IMR-90 (cell line): Measurements from ENCODE around the gene GPR132. TPM values are rescaled to one million over a fixed set of nuclear protein-coding genes. Genes with fewer than 3 reads are reported as not detected.

ENCODE experiments used
- ATAC-seq: fragments of 200-7000 bp; cut with Tn5 transposase; 2 replicates; pipeline ENCODE4 v1.9.1; 2020; ENCODE audit warnings: low read depth, mild to moderate bottlenecking, moderate library complexity
- BruUV-seq: library from RNA; stranded (reverse); fragments of 400-500 nt; replicated peaks from 2 replicates; lab custom pipeline; 2021; lab: Mats Ljungman, UMichigan
- CTCF ChIA-PET: fragments of 300-600 bp; formaldehyde crosslinking; extraction: SDS; loops from one replicate; lab custom pipeline; 2021; ENCODE audit warnings: antibody characterized with exemption; lab: Yijun Ruan, JAX
- POLR2A ChIA-PET: fragments of 300-600 bp; sonication (Branson Sonifier 250); formaldehyde crosslinking; loops from one replicate; lab custom pipeline; 2022; ENCODE audit warnings: antibody characterized with exemption; ENCODE audit not compliant: unreplicated experiment; lab: Charles Lee
- DNase-seq: peaks from one replicate; pipeline ENCODE4 v3.0.0; 2013
- H2AFZ ChIP-seq: replicated peaks from 2 replicates; pipeline ENCODE3; 2013; ENCODE audit warnings: low read length, mild to moderate bottlenecking; ENCODE audit not compliant: poor library complexity
- H2AK5ac ChIP-seq: 2 replicates; pipeline ENCODE4 v1.6.1; 2013; ENCODE audit warnings: low read depth, low read length, inconsistent platforms
- H2AK9ac ChIP-seq: replicated peaks from 2 replicates; pipeline ENCODE3; 2013; ENCODE audit warnings: mild to moderate bottlenecking, low read depth, low read length, moderate library complexity; ENCODE audit not compliant: poor library complexity
- H2BK120ac ChIP-seq: 2 replicates; pipeline ENCODE4 v1.6.1; 2013; ENCODE audit warnings: low read depth, low read length, inconsistent platforms
- H2BK15ac ChIP-seq: 3 replicates; pipeline ENCODE4 v1.6.1; 2013; ENCODE audit warnings: low read depth, low read length, inconsistent platforms
- H2BK20ac ChIP-seq: 2 replicates; pipeline ENCODE4 v1.6.1; 2013; ENCODE audit warnings: low read depth, mild to moderate bottlenecking, inconsistent platforms, low read length, moderate library complexity
- H2BK5ac ChIP-seq: 2 replicates; pipeline ENCODE4 v1.6.1; 2013; ENCODE audit warnings: mild to moderate bottlenecking, low read depth, low read length, inconsistent platforms; ENCODE audit not compliant: poor library complexity, severe bottlenecking
- H3K14ac ChIP-seq: replicated peaks from 2 replicates; pipeline ENCODE4 v1.6.1; 2013; ENCODE audit warnings: low read depth, low read length, inconsistent platforms
- H3K18ac ChIP-seq: 2 replicates; pipeline ENCODE4 v1.6.1; 2013; ENCODE audit warnings: low read depth, low read length, control low read depth
- H3K23ac ChIP-seq: 2 replicates; pipeline ENCODE4 v1.6.1; 2013; ENCODE audit warnings: low read depth, low read length, inconsistent platforms
- H3K27ac ChIP-seq: 2 replicates; pipeline ENCODE4 v1.5.1; 2013; ENCODE audit warnings: mild to moderate bottlenecking, control low read depth, low read length; ENCODE audit not compliant: insufficient read depth
- H3K27me3 ChIP-seq: 2 replicates; pipeline ENCODE4 v1.6.1; 2013; ENCODE audit warnings: low read length; ENCODE audit not compliant: control insufficient read depth, insufficient read depth
- H3K36me3 ChIP-seq: 2 replicates; pipeline ENCODE4 v1.6.1; 2013; ENCODE audit warnings: low read length, mixed read lengths; ENCODE audit not compliant: control insufficient read depth, insufficient read depth
- H3K4ac ChIP-seq: 2 replicates; pipeline ENCODE4 v1.6.1; 2013; ENCODE audit warnings: low read depth, low read length, inconsistent platforms
- H3K4me1 ChIP-seq: 2 replicates; pipeline ENCODE4 v1.6.1; 2013; ENCODE audit warnings: low read length, mixed read lengths; ENCODE audit not compliant: control insufficient read depth, insufficient read depth
- H3K4me2 ChIP-seq: 2 replicates; pipeline ENCODE4 v1.6.1; 2013; ENCODE audit warnings: low read depth, mild to moderate bottlenecking, control low read depth, low read length, moderate library complexity
- H3K4me3 ChIP-seq: 2 replicates; pipeline ENCODE4 v1.5.1; 2013; ENCODE audit warnings: low read depth, mild to moderate bottlenecking, control low read depth, low read length, moderate library complexity; ENCODE audit not compliant: insufficient read depth
- H3K56ac ChIP-seq: 2 replicates; pipeline ENCODE4 v1.6.1; 2013; ENCODE audit warnings: low read length, inconsistent platforms; ENCODE audit not compliant: insufficient read depth; ENCODE audit errors: extremely low read depth
- H3K79me1 ChIP-seq, 2 experiments: 2 replicates each; pipeline ENCODE4 v1.6.1; 2013; ENCODE audit warnings: low read length in 2 of 2, inconsistent platforms in 1 of 2, low read depth in 1 of 2
- H3K9ac ChIP-seq: 2 replicates; pipeline ENCODE4 v1.6.1; 2013; ENCODE audit warnings: low read depth, low read length, control low read depth
- H3K9me1 ChIP-seq: 2 replicates; pipeline ENCODE4 v1.6.1; 2013; ENCODE audit warnings: low read length, inconsistent platforms; ENCODE audit not compliant: insufficient read depth
- H3K9me3 ChIP-seq: 2 replicates; pipeline ENCODE4 v1.6.1; 2013; ENCODE audit warnings: low read length; ENCODE audit not compliant: control insufficient read depth, insufficient read depth
- H4K20me1 ChIP-seq: 2 replicates; pipeline ENCODE4 v1.6.1; 2013; ENCODE audit warnings: low read length, inconsistent platforms; ENCODE audit not compliant: insufficient read depth
- H4K5ac ChIP-seq: 2 replicates; pipeline ENCODE4 v1.6.1; 2013; ENCODE audit warnings: mild to moderate bottlenecking, low read depth, low read length, control low read depth
- H4K8ac ChIP-seq, 2 experiments: 2 replicates each; pipeline ENCODE4 v1.6.1; 2013; ENCODE audit warnings: low read depth in 2 of 2, low read length in 2 of 2, control low read depth in 1 of 2, inconsistent platforms in 1 of 2
- H4K91ac ChIP-seq: 2 replicates; pipeline ENCODE4 v1.6.1; 2013; ENCODE audit warnings: low read depth, low read length, inconsistent platforms; ENCODE audit not compliant: insufficient read depth
- BHLHE40 ChIP-seq: fragments of 150-350 bp; IDR thresholded peaks from 2 replicates; pipeline ENCODE4 v1.6.1; 2016; ENCODE audit warnings: mild to moderate bottlenecking, low read depth, low read length
- CEBPB ChIP-seq: IDR thresholded peaks from 2 replicates; pipeline ENCODE4 v1.6.1; 2012; ENCODE audit warnings: low read depth, low read length, improper control_type of control experiment
- CHD1 ChIP-seq: IDR thresholded peaks from 2 replicates; pipeline ENCODE4 v1.6.1; 2012; ENCODE audit warnings: low read depth, low read length, improper control_type of control experiment
- CTCF ChIP-seq: conservative IDR thresholded peaks from 2 replicates; pipeline ENCODE4 v1.5.1; 2012; ENCODE audit warnings: mild to moderate bottlenecking, low read depth, low read length, improper control_type of control experiment
- ELK1 ChIP-seq: fragments of 150-350 bp; IDR thresholded peaks from 2 replicates; pipeline ENCODE4 v1.6.1; 2016; ENCODE audit warnings: low read depth, mild to moderate bottlenecking, low read length, moderate library complexity, borderline replicate concordance
- FOS ChIP-seq: fragments of 150-350 bp; IDR thresholded peaks from 2 replicates; pipeline ENCODE4 v1.6.1; 2016; ENCODE audit warnings: low read depth, low read length
- MAFK ChIP-seq: IDR thresholded peaks from 2 replicates; pipeline ENCODE4 v1.6.1; 2012; ENCODE audit warnings: low read depth, low read length, improper control_type of control experiment
- MAZ ChIP-seq: IDR thresholded peaks from 2 replicates; pipeline ENCODE4 v1.6.1; 2012; ENCODE audit warnings: low read depth, mild to moderate bottlenecking, low read length, improper control_type of control experiment, moderate library complexity, borderline replicate concordance
- MXI1 ChIP-seq: IDR thresholded peaks from 2 replicates; pipeline ENCODE4 v1.6.1; 2012; ENCODE audit warnings: low read depth, mild to moderate bottlenecking, low read length, moderate library complexity, borderline replicate concordance
- NFE2L2 ChIP-seq: fragments of 150-350 bp; IDR thresholded peaks from 2 replicates; pipeline ENCODE4 v1.6.1; 2016; ENCODE audit warnings: low read depth, mild to moderate bottlenecking, low read length
- POLR2A ChIP-seq: IDR thresholded peaks from 2 replicates; pipeline ENCODE4 v1.6.1; 2012; ENCODE audit warnings: mild to moderate bottlenecking, low read depth, low read length
- RAD21 ChIP-seq: IDR thresholded peaks from 2 replicates; pipeline ENCODE4 v1.6.1; 2012; ENCODE audit warnings: low read length, improper control_type of control experiment
- RCOR1 ChIP-seq: IDR thresholded peaks from 2 replicates; pipeline ENCODE4 v1.6.1; 2012; ENCODE audit warnings: mild to moderate bottlenecking, low read length, improper control_type of control experiment; ENCODE audit not compliant: insufficient replicate concordance
- RFX5 ChIP-seq: IDR thresholded peaks from 2 replicates; pipeline ENCODE4 v1.8.0; 2012; ENCODE audit warnings: low read depth, mild to moderate bottlenecking, low read length, moderate library complexity
- SMC3 ChIP-seq: fragments of 150-350 bp; IDR thresholded peaks from 2 replicates; pipeline ENCODE4 v1.6.1; 2016; ENCODE audit warnings: low read depth, mild to moderate bottlenecking, antibody characterized with exemption, low read length, moderate library complexity
- USF2 ChIP-seq: fragments of 150-350 bp; IDR thresholded peaks from 2 replicates; pipeline ENCODE4 v1.6.1; 2017; ENCODE audit warnings: mild to moderate bottlenecking, antibody characterized with exemption, low read length, low read depth
- WGBS, 2 experiments: methylation state at CpG; one replicate each; pipeline versions ENCODE4 v1.1.5 to v1.1.7; 2013; ENCODE audit warnings: missing lambda C conversion rate in 2 of 2; ENCODE audit not compliant: insufficient read length in 1 of 2; ENCODE audit errors: extremely low coverage in 2 of 2; 5-methylcytosine and 5-hydroxymethylcytosine counted together
- dilution Hi-C: fragments of 300-500 bp; cut with HindIII; formaldehyde crosslinking; loops from one replicate; pipeline ENCODE4 v1.14.3; 2018; ENCODE audit warnings: low sequenced_read_pairs; ENCODE audit not compliant: unreplicated experiment
- in situ Hi-C: fragments of 300-500 bp; cut with MboI; formaldehyde crosslinking; loops from 3 replicates; pipeline ENCODE4 v1.14.3; 2019; ENCODE audit warnings: low sequenced_read_pairs, inconsistent platforms, mixed read lengths
- intact Hi-C: fragments of 100-400 bp; cut with micrococcal nuclease; formaldehyde crosslinking; loops from 2 replicates; pipeline ENCODE4 v1.10.0; 2022
- polyA plus RNA-seq, 3 experiments: library from polyadenylated mRNA; depleted of rRNA; stranded (reverse); fragments of >200 nt; gene quantifications; 2 replicates each; pipeline ENCODE4 v1.2.3, GENCODE V29; 2012; ENCODE audit warnings: low replicate concordance in 1 of 3
- total RNA-seq: library from RNA; depleted of rRNA; stranded (reverse); fragments of >200 nt; gene quantifications from 2 replicates; pipeline ENCODE4 v1.2.3, GENCODE V29; 2012

GPR132 gene
- total and polyA plus RNA-seq, 2 of the 4 experiments (the other 2 are of a cell fraction) = under 0.01 to 0.10 TPM

DNA sequence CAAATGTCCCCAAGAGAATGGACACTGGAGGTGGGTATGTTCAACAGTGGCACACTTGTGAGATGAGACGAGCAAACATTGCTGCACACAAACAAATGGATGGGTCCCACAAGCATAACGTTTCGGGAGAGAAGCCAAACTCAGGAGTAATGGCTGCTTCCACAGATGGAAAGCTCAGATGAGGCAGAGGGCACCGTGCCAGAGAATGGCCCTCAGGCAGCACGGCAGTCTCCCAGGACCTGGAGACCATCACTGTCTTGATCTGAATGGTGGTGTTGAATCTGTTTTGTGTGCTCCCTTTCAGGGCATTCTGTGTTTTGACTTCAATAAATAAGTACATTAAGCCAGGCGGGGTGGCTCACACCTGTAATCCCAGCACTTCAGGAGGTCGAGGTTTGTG lies 35.8 kb downstream of the GPR132 start:
- Histone ChIP-seq H3K36me3 (no peaks in the 10 kb centered on the region), H4K8ac (no peak overlapping the region), H2AK5ac (peak overlapping the region; percentile 4; the same call in 1 of the 2 replicates), H3K4me2 (no peak overlapping the region), H3K4me1 (peaks cover 6% of the 10 kb centered on the region; the same call in 1 of the 2 replicates), H2AFZ (peak overlapping the region; percentile 41), H3K9ac (no peak overlapping the region), H3K56ac (no peak overlapping the region), H2BK20ac (no peak overlapping the region), H2BK15ac (no peak overlapping the region), H3K27ac (no peak overlapping the region), H4K91ac (no peak overlapping the region), H3K79me1 (no peaks in the 10 kb centered on the region), H4K5ac (no peak overlapping the region), H3K18ac (no peak overlapping the region), H3K14ac (no peak overlapping the region), H3K4me3 (no peak overlapping the region), H3K23ac (peak overlapping the region; percentile 25; the same call in 1 of the 2 replicates), H3K9me3 (0 out of 2 replicates have a peak, but pooled peaks cover 2% of the 10 kb centered on the region), H2BK120ac (no peak overlapping the region), H2BK5ac (no peak overlapping the region), H3K4ac (no peak overlapping the region; the same call in 1 of the 2 replicates), H3K27me3 (peaks cover 7% of the 10 kb centered on the region), H4K20me1 (no peaks in the 10 kb centered on the region), H3K9me1 (peaks cover 10% of the 10 kb centered on the region), H2AK9ac (peak overlapping the region; percentile 24)
- WGBS, 2 experiments = 71% methylated on average over 5 of the region's 7 CpGs; no CpG with 5 or more reads in 1 of the 2 experiments
- dilution Hi-C loops (no loop called here), intact Hi-C loops (no loop called here), in situ Hi-C loops (no loop called here)
- ChIA-PET CTCF (no interaction called here), POLR2A (no interaction called here)
- no peak for ATAC-seq
- BruUV-seq = no TSS peak
- TF ChIP-seq BHLHE40 (no peak), FOS (no peak), RAD21 (no peak), SMC3 (no peak), MXI1 (no peak), MAFK (no peak), NFE2L2 (no peak), RFX5 (no peak), CEBPB (no peak), CHD1 (no peak), POLR2A (no peak), USF2 (no peak), MAZ (no peak), RCOR1 (no peak), CTCF (no peak), ELK1 (no peak)
- DNase-seq = no peak
